GM18867 (cell line): ENCODE data around the gene TGM2.

ENCODE experiments used
- ATAC-seq: cut with Tn5 transposase; IDR thresholded peaks from one replicate; pipeline ENCODE4 v1.9.1; 2021; ENCODE audit warnings: mild to moderate bottlenecking, moderate library complexity; ENCODE audit not compliant: unreplicated experiment

TGM2 gene

GRCh38 chr20:38165089-38165965, at the start of gene TGM2:
Gene TGM2, minus strand, starts transcription at chr20:38165270. Its CDS starts 72 bp downstream, at chr20:38165198.
- peak; percentile 85 for ATAC-seq

GRCh38 chr20:38214256-38215193, 49.5 kb upstream of the TGM2 start:
- ATAC-seq = no peak

DNA sequence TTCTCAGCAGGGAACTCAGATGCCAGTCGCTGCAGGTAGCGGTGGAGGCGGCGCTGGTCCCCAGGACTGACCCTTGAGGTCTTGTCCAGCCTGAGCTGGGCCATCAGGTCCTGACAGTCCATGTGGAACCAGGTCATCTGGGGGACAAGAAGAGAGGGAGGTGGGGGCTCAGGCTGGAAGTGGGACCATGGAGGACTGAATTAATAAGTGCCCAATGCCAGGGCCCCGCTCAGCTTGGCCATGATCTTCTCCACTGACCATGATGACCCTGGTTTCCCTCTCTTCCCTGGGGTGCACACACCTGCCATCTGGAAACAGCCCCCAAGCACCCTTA, 48.5 kb upstream of the TGM2 start:
- ATAC-seq = no peak

- ATAC-seq = no peak
These were observed 47.9 kb upstream of the TGM2 start for GRCh38 chr20:38212806-38213606.

- ATAC-seq = no peak
These were observed 46.4 kb upstream of the TGM2 start for GRCh38 chr20:38211200-38212097.

- no peak for ATAC-seq
These were observed 45.7 kb upstream of the TGM2 start for GRCh38 chr20:38210741-38211140.

DNA sequence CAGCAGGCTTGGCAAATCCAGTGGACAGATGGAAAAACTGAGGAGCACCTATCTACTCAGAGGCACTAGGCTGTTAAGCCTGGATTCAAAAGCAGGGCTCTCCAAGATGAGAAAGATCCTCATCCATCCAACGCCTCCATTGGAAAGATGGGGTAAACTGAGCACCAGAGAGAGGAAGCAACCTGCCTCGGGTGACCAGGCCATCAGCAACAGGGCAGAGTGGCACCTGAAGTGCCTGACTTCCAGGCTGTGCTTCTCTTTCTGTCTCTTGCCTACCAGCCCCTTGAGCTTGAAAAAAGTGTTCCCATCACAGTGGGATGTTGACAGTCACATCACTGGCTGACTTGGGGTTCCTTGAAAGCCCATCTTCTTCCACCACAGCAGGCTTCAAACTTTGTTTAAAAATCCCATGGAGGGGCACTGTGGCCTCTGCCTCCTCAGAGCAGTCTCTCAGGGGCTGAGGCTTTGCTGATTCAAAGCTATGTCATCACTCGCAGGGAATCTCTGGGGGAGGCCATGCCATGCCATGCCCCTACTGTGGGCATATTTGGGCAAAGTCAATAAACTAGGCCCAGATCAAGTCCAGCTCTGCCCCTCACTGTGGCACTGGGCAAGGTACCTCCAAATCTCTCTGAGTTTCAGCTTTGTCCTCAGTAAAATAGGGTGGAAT, 44.8 kb upstream of the TGM2 start:
- ATAC-seq = no peak

DNA sequence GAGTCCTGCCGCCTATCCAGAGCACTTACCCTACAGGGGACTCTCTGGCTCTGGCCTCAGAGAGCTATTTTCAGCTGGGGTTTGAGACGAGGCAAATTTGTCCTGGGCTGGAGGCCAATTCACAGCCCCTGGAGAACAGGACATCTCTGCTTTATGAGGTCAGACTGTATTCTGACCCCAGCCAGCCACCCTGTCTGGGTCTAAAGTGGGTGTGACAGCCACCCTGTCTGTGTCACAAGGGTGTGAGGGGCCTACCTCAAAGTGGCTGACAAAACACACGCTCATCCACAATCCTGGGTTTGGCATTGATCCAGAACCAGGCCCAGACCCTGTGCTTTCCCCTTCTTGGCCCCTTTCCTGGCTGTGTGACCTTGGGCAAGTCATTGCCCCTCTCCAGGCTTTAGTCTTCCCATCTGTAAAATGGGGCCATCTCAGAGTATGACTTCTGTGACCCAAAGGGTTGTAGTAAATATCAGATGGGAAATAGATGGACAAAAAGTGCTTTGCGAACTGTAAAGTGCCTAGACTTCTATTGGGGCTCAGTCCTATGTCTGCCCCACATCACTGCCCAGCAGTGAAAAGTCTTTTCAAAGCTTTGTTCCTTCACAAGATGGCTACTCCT, 44.1 kb upstream of the TGM2 start:
- ATAC-seq = no peak

DNA sequence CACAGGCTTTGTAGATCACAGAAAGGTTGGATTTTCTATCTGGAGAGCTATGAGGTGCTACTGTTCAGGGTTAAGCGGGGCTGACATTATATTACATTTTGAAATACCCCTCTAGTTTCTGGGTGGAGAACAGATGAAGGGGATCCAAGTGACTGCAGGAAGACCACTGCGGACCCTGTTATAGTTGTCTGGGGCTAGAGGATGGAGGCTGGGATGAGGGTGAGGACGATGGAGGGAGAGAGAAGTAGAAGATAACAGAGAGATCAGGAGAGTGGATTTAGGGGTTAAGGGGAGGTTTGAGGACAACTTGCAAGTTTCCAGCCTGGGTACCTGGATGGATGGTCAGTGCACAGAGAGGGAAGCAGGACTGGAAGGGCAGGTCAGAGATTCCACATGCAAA, 43.5 kb upstream of the TGM2 start:
- ATAC-seq = no peak

GRCh38 chr20:38208088-38208487, 43.0 kb upstream of the TGM2 start:
- no peak for ATAC-seq

DNA sequence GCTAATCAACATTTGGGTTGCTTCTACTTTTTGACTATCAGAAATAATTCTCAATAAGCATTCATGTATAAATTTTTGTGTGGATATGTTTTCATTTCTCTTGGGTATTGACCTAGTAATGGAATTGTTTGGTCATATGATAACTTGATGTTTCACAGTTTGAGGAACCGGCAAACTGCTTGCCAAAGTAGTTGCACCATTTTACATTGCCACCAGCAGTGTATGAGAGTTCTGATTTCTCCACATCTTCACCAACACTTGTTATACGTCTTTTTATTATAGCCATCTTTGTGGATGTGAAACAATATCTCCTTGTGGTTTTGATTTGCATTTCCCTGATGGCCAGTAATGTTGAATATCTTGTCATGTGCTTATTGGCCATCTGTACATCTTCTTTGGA, 42.6 kb upstream of the TGM2 start:
- ATAC-seq = no peak

DNA sequence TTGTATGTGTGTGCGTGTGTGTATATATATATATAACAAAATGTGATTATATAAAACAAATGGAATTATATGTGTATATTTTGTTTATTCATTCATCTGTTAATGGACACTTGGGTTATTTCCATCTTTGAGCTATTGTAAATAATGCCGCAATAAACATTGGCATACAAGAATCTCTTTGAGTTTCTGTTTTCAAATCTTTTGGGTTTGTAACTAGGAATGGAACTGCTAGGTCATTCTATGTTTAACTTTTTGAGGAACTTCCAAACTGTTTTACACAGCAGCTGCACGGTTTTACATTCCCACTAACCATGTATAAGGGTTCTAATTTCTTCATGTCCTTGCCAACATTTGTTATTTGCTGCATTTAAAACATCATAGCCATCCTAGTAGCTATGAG, 39.9 kb upstream of the TGM2 start:
- ATAC-seq = no peak

DNA sequence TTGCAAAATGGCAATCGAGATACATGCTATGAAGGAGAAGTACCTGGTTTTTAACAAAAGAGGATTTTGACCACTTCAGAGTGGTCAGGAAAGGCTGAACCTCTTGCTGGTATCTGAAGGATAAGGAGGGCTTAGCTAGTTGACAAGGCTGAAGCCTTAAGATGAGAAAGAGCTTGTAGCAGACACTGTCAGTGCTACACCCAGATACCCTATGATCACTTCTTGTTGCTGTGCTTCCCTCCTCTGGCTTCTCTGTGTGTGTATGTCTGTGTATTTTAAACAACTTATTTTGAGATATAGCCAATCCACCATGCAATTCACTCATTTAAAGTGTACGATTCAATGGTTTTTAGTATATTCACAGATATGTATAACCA, 38.9 kb upstream of the TGM2 start:
- no peak for ATAC-seq

GRCh38 chr20:38203337-38203980, 38.4 kb upstream of the TGM2 start:
- ATAC-seq = no peak

DNA sequence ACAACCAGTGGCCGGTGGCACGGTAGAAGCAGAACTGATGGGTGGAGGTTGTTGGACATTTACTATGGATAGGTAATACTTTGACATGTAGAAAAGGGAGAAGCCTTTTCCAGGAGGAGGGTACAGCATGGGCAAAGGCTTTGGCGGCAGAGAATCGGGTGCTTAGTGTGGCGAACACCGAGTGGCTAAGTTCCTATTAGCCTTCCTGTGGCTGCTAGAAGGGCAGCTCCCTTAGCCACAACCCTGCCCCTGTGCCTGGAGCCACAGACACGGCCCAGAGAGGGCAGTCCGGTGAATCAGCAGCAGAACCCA, 37.9 kb upstream of the TGM2 start:
- ATAC-seq = no peak

DNA sequence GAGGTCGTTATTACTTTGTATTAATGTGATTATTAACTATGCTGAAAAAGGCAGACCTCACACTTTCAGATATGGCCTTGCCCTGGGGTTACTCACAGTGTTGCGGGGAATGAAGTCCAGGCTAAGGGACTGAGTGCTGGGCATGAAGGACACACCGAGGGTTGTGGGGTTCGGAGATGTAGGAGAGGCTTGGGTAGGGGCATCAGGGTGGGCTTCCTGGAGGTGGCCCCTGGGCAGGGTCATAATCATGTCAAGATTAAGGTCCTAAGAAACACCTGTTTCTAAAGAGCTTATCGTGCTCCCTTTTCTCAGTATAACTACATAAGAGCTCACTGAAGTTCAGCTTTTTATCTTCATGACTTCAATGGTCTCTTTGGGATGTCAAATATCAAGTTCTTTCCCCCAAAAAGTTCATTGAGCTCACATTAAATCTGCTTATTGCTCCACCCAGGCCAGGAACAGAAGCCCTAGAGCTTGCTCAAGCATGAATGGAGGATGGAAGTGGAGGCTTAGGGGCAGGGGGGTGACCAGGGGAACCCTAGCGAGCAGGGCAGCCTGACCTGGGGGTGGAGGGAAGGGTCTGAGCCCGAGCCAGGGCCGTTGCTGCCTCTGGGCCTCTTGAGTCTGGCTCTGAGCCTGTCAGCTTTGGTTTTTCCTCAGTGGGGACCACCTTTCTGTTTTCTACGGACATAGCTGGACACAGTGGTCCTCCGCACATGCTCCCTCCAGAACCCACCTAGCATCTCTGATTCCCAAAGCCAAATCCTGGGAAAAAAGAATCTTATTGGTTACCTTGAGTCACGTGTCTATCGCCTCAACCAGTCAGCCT, 37.3 kb upstream of the TGM2 start:
- no peak for ATAC-seq

DNA sequence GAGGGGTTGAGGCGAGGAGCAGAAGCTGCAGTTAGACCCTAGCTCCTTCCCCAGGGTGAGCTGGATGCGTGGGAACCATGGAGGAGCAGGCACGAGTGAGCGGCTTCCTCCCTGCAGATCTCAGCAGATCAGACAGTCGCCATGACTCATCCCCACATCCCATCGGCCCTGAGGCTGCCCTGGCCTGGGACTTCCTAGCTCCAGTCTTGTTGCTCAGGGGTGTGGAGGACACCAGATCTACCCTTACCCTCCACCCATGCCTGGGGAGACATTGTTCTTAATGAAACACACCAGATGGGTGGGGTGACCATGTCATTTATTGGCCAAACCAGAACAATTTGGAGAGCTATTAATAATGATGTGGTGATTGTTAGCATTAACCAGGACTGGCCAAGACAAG, 36.3 kb upstream of the TGM2 start:
- no peak for ATAC-seq

DNA sequence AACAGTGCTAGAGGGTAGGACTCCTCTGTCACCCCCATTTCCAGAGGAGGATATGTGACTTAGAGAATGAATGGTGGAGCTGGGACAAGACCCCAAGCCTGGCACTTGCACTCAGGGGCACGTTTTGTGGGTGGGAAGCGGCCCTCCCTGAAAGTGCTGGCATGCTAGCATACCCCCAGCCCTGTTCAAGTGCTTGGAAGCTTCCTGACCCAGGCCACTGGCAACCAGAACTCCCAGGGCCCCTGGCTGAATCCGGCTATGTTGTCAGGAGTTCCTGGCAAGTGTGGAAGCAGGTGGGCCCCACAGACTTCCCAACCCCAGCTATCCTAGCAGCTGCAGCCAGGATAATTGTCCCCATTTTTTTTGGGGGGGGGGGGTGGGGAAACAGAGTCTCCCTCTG, 35.6 kb upstream of the TGM2 start:
- ATAC-seq = no peak
